ENCODE data around the gene LHFPL3.

Gene LHFPL3

GRCh38 chr7:104940023-104940710, 611.8 kb downstream of the LHFPL3 start:
- DNase-seq = no peak

DNA sequence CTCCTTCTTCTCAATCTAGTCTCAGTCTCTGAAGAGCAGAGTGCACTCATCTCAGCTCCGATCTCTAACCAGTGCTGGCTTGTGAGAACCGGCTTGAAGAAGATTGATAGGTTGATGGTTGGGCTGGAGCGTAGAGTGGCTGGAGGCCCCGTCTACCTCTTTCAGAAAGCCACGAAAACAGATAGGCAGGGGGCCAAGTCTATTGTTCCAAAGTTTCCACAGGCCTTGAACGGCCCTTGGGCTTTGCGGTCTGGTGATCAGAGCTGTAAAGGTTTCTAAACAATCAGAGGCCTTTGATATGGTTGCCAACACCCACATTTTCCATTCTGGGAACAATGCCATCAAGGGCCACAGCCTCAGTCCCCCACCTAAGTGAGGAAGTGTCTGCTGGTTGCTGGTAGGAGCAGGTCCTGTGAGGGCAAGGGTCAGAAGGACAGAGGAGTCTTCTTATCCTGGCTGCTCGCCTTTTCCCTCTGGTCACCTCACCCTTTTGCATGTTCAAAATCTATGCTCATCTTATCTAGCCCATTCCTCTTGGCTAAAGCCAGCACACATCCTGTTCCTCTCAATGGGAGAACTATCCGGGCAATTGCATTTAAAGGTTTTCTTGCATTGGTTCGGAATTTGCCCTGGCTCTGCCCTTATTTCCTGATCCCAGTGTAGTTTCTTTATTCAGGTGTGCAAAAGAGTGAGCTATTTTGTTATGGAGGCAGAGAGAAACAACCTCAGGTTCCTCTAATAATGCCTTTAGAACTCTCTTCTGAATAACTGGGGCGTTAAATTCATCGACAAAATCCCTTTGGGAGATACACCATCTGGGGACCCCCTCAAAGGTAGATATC, 615.3 kb downstream of the LHFPL3 start:
- DNase-seq = peak; percentile 92

DNA sequence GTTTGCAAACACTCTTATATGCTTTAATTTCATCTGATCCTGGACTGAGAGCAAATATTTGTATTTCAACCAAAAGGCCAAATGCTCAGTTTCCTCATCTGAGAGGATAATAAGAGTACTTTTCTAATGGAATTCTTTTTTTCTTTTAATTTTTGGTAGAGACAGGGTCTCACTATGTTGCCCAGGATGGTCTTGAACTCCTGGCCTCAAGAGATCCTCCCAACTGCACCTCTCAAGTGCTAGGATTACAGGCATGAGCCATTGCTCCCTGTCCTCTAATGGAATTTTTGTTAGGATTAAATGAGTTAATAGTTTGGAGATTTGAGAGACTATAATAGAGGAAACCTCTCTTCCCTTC, 617.2 kb downstream of the LHFPL3 start:
- no peak for DNase-seq

- DNase-seq = no peak
Observed at GRCh38 chr7:104946338-104946737, 617.9 kb downstream of the LHFPL3 start.

- no peak for DNase-seq
Observed at GRCh38 chr7:104950006-104950405, 621.6 kb downstream of the LHFPL3 start.

GRCh38 chr7:104950754-104951153, 622.4 kb downstream of the LHFPL3 start:
- DNase-seq = no peak

DNA sequence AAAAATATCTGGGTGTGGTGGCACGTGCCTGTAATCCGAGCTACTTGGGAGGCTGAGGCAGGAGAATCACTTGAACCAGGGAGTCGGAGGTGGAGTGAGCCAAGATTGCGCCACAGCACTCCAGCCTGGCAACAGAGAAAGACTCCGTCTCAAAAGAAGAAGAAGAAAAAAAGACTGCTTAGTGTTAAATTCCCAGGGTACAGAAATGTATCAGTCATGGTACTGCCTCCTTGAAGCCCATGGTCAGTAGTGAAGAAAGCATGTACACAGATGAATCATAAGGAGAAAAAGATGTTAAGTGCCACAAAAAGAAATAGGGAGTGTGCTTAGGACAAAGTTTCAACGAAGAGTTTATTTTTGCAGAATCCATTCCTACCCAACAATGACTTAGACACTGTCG, 623.1 kb downstream of the LHFPL3 start:
- DNase-seq = no peak

DNA sequence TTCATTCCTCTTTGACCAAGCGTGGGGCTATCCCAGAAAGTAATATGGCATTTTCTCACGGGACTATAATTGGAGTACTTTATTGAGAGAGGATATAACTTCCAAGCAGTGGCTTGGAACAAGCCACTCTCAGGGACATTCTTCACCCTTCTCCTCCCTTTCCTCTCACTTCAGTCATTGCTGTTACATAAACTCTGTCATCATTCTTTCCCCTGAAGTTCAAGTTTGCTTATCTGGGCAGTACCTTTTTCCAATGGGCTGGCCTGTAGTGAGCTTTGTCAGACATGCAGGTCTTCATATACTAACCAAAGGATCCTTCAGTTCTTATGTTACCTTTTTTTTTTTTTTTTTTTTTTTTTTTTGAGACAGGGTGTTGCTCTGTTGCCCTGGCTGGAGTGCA, 626.9 kb downstream of the LHFPL3 start:
- no peak for DNase-seq

All from DMS53 (cell line).